ENCODE results near the gene MPV17L.
"Not testable (repeated sequence)": the region's sequence is repeated elsewhere in the genome, so short reads cannot be mapped to it uniquely, and the experiment has no call there.

The MPV17L gene

GRCh38 chr16:15453296-15453695, 57.7 kb downstream of the MPV17L start:
- DNase-seq: not testable (repeated sequence)

- DNase-seq: not testable (repeated sequence)
Measured at GRCh38 chr16:15454933-15455332, 59.4 kb downstream of the MPV17L start.

- DNase-seq: no peak
Measured at GRCh38 chr16:15457400-15457799, 61.8 kb downstream of the MPV17L start.

GRCh38 chr16:15457958-15458357, 62.4 kb downstream of the MPV17L start:
- no peak for DNase-seq

- DNase-seq: no peak
Measured at GRCh38 chr16:15459791-15460190, 64.2 kb downstream of the MPV17L start.

GRCh38 chr16:15460601-15461000, 65.0 kb downstream of the MPV17L start:
- DNase-seq: no peak

GRCh38 chr16:15461376-15461775, 65.8 kb downstream of the MPV17L start:
- no peak for DNase-seq
